NCI-H1048 (cell line): Measurements from ENCODE around the gene HAUS6.
"Not testable (repeated sequence)": the region's sequence is repeated elsewhere in the genome, so short reads cannot be mapped to it uniquely, and the experiment has no call there.

ENCODE experiments used
- DNase-seq: peaks from one replicate; lab custom pipeline; 2025; lab: John Stamatoyannopoulos, UW

The HAUS6 gene

DNA sequence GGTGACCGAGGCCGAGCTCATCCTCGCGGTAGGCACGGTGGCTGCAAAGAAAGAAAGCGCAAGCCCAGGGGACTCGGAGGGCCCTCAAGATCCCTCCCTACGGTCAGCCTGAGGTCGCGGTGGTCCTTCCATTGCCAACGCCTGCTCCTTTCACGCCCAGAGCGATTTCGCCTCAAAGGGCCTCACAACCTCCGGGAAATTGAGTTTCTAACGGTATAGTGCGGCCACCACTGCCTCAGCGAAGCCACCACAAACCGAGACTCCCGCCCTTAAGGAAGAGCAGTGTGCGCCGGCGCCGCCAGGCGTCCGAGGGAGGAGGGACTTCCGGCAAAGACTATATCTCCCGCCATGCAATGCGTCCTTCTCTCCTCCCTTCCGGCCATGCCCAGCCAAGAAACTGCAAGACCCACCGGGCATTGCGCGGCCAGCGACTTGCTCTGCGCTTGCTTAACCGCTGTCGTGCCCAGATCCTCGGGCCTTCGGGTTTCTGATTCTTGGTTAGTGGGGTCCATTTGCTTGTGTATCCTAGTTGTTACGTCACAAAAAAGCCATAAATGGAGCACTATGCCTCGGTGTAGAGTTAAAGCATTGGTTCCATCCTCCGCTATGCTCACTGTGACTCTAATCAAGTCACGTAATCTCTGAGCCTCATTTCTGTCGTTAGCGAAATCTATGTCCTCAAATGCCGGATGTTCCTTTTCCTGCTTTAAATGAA lies at the start of gene HAUS6:
Gene HAUS6, minus strand, starts transcription at position 274 of the 715 bp plus-strand sequence. Its CDS starts 253 bp downstream, at position 21.
- peak; percentile 82 for DNase-seq

DNA sequence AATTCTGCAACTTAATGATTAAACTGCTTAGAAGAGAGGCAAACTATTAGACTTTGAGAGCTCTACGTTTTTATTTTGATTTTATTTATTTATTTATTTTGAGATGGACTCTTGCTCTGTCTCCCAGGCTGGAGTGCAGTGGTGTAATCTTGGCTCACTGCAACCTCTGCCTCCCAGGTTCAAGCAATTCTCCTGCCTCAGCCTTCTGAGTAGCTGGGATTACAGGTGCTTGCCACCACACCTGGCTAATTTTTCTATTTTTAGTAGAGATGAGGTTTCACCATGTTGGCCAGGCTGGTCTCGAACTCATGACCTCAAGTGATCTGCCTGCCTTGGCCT lies 49.4 kb upstream of the HAUS6 start:
- DNase-seq: not testable (repeated sequence)

GRCh38 chr9:19151425-19152159 lies 48.9 kb upstream of the HAUS6 start:
- DNase-seq: no peak

- DNase-seq: no peak
These were observed 46.5 kb upstream of the HAUS6 start for GRCh38 chr9:19149230-19149629.

DNA sequence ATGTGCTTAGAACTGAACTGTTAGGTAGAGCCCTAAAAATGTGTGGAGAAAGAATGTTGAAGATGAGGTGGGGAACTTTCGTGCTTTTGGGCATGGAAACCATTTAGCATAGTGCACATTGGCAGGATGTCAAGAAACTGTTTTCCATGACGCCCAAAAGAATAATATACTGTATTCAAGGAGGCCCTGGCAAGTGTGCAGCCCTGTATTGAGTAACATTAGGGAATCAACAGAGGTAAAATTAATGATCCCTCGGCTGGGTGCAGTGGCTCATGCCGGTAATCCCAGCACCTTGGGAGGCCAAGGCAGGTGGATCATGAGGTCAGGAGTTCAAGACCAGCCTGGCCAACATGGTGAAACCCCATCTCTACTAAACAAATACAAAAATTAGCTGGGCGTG lies 45.5 kb upstream of the HAUS6 start:
- DNase-seq: no peak

DNA sequence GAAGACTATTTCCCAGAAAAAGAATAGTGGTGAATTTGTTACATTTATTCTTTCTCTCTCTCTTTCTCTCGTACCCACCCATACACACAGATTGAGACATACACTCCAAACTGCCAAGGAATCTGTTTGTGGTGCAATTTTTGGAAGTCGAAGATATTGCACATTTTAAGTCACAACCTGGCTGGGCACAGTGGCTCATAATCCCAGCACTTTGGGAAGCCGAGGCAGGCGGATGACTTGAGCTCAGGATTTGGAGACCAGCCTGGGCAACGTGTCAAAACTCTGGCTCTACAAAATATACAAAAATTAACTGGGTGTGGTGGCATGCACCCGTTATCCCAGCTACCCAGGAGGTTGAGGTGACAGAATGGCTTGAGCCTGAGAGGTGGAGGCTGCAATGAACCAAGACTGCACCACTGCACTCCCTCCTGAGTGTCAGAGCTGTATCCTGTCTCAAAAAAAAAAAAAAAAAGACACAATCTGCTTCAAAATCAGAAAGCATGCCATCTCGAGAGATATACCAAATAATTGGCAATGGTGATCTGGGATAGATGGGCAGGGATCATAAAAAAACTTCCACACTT lies 43.8 kb upstream of the HAUS6 start:
- no peak for DNase-seq

GRCh38 chr9:19145881-19146280 lies 43.2 kb upstream of the HAUS6 start:
- DNase-seq: no peak

- DNase-seq: no peak
These were observed 37.6 kb upstream of the HAUS6 start for GRCh38 chr9:19140259-19140658.

DNA sequence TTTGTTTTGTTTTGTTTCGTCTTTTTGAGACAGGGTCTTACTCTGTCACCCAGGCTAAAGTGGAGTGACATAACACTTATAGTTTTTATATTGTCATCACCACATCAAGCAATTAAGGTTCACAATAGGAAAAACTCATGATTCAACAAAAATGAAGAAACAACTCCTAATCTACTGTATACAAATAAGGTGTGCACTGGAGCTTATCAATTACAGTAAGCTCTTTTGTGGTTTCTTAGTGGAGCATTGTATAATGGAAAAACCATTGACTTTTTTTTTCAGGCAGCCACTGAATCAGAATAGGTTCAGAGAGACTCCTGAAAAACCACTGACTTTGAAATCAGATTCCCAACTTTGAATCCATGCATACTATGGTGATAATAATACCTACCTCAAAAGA lies 35.4 kb upstream of the HAUS6 start:
- DNase-seq: no peak

DNA sequence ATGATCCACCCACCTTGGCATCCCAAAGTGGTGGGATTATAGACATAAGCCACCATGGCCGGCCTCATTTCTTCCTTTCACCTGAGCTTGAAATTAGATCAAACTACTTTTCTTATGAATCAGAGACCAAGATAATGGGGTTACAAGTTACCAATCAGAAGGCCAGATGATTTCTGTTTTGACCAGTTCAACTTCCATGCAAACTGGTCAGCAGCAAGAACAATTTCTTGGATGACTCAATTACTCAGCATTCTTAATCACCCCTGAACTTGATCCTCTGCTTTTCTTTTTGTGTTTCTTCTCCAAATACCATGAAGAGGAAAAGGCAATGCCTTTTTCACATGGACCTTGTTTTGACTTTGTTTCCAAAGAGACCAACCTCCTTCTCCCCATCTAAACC lies 34.6 kb upstream of the HAUS6 start:
- no peak for DNase-seq

- no peak for DNase-seq
These were observed 33.4 kb upstream of the HAUS6 start for GRCh38 chr9:19136129-19136528.

GRCh38 chr9:19133549-19134345 lies 31.0 kb upstream of the HAUS6 start:
- DNase-seq: no peak

GRCh38 chr9:19130436-19130835 lies 27.7 kb upstream of the HAUS6 start:
- no peak for DNase-seq

DNA sequence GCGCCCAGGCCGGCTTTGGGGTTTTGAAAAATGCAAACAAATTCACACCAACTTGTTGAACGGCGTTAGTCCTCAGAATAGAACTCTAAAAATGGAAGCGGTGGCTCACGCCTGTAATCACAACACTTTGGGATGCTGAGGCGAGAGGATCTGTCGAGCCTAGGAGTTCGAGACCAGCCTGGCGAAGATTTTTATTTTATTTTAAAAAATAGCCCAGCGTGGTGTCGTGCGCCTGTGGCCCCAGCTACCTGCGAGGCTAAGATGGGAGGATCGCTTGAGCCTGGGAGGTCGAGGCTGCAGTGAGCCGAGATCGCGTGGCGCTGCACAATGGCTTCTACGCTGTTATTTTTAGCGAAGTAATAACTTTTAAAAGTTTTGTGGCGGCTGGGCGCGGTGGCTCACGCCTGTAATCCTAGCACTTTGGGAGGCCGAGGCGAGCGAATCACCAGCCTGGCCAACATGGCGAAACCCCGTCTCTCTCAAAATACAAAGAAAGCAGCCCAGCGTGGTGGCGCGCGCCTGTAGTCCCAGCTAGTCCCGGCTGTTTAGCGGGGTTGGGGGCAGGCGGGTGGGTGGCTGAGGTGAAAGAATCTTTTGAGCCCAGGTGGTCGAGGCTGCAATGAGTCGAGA lies 25.3 kb upstream of the HAUS6 start:
- DNase-seq: no peak

GRCh38 chr9:19124430-19124793 lies 21.7 kb upstream of the HAUS6 start:
- no peak for DNase-seq

DNA sequence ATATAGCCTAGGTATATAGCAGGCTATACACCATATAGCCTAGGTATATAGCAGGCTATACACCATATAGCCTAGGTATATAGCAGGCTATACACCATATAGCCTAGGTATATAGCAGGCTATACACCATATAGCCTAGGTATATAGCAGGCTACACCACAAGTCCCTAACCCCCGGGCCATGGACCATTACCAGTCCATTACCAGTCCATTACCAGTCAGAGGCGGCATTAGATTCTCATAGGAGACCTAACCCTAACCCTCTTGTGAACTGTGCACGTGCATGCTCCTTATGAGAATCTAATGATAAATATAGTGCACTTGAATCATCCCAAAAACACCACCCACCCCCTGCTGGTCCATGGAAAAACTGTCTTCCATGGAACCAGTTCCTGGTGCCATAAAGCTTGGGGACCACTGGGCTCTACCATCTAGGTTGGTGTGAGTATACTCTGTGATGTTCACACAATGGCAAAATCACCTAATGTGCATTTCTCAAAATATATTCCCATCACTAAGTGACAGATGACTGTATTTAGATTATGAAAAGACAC lies 19.9 kb upstream of the HAUS6 start:
- no peak for DNase-seq

- no peak for DNase-seq
These were observed 18.2 kb upstream of the HAUS6 start for GRCh38 chr9:19120877-19121276.

GRCh38 chr9:19119801-19120440 lies 17.2 kb upstream of the HAUS6 start:
- no peak for DNase-seq

DNA sequence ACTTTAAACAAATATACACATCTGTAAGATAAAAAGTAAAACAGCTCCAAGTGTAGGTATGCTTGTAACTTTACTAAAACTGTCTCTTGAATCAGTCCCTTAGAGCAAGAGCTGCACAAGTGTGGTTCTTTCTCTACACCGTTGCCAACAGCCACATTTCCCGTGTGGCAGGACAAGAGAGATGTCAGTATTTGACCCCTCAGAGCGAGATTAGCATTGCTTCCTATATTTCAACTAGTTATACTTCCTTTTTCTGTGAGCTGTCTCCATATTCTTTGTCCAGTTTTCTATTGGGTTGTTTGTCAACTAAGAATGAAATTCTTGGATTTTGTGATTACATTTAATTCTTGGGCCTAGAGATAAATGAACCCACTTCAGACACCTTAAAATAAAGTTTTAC lies 16.5 kb upstream of the HAUS6 start:
- DNase-seq: no peak

GRCh38 chr9:19117039-19117716 lies 14.5 kb upstream of the HAUS6 start:
- no peak for DNase-seq
